ENCODE measurements around the gene LRRC4C.
"Not testable (repeated sequence)": the region's sequence is repeated elsewhere in the genome, so short reads cannot be mapped to it uniquely, and the experiment has no call there.

The LRRC4C gene

DNA sequence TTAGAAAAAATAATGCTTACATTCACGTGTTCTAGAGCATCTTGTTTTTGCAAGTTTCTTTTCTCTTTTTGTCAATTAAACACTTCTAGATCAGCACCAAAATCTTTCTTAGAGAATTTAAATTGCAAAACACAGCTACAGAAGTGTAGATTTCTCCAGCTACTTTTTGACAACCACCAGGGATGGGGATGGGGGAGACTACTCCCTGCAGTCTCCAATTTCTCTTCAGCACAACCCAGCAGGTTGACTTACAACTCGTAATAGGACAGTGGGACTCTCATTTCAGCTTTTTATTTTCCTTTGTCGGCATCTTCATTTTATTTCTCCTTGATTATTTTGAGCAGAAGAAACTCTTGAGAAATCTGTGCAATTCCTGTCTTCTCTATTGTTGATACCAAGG, 441.2 kb downstream of the LRRC4C start:
- DNase-seq (ENCODE audit: low read depth) = no peak

GRCh38 chr11:41010361-41011050, 448.9 kb downstream of the LRRC4C start:
- DNase-seq (ENCODE audit: low read depth) = no peak

- no peak for DNase-seq (ENCODE audit: low read depth)
These were observed 453.5 kb downstream of the LRRC4C start for GRCh38 chr11:41005986-41006385.

DNA sequence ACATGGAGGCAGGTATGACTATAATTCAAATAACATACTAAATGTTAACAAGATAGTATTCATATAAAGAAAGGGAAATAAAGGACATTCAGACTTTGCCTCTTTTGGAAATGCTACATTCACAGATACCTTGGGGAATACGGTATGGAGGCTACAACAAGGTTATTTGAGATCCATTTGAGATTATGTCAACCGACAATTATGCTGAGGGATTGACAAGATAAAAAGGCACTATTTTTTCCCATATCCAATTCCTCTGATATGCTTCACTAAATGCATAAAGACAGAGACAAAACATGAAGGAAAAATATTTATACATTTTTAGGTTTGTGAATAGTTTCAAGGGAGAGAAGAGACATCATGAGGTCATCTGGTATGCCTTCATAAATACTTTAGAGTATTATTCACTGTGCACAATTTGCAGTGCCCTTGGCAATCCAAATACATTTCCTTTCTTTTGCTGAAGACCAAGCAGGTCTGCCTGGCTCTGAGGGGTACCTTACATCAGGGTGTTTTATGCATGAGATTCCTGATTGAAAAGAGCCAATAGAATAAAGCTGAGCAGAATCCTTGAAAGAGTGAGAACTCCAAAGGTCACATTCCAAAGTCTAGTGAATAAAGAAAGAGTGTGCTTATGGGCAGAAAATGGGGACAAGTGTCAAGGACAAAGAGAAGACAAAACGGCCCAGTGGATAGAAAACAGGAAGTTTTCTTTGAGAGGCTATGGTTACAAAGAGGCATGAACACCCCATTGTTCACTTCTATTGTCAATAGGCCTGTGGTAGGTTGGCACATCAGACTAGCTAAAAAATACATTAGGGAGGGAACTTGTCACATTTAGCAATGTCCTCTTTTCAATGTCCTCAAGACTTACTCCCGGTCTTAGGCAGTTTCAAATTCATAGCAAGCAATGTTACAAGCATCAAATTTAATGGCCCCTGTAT, 455.8 kb downstream of the LRRC4C start:
- DNase-seq (ENCODE audit: low read depth) = no peak

- no peak for DNase-seq (ENCODE audit: low read depth)
These were observed 460.5 kb downstream of the LRRC4C start for GRCh38 chr11:40998920-40999319.

GRCh38 chr11:40987776-40988435, 471.5 kb downstream of the LRRC4C start:
- DNase-seq (ENCODE audit: low read depth) = no peak

GRCh38 chr11:40986320-40986719, 473.1 kb downstream of the LRRC4C start:
- DNase-seq (ENCODE audit: low read depth) = no peak

DNA sequence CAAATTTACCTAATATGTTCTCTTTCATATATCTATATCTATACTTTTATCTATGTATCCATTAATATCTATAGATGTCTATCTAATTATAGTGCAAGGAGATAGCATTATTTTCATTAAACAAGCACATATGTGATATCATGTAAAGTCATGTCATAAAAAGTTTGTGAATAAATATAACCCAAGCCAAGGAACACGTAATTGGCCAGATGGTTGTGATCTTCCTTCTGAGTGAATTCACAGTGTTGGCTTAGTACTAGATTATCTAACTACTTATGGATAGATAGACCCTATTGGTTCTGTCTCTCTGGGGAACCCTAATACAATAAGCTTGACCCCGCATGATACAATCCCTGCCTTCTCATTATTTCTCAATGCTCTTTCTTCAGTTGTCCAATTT, 484.4 kb downstream of the LRRC4C start:
- DNase-seq (ENCODE audit: low read depth) = no peak

GRCh38 chr11:40974186-40974795, 485.2 kb downstream of the LRRC4C start:
- no peak for DNase-seq (ENCODE audit: low read depth)

DNA sequence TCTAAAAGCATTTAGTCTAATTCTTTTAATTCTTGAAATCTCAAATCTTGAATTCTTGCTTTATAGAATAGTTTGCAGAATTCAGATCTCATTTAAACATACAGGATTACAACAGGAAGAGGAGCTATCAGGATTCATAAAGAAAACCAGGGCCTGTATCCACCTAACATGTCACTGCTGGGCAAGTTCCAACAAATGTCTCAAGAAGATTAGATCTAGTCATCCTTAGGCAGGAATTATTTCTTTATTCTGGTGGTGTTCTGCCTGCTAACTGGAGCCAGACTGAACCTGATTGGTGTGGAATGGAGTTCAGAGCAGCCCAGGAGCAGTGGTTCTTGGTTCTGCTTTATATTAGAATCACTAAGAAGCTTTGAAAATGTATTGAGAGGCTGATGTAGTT, 500.7 kb downstream of the LRRC4C start:
- no peak for DNase-seq (ENCODE audit: low read depth)

- DNase-seq (ENCODE audit: low read depth) = no peak
These were observed 507.0 kb downstream of the LRRC4C start for GRCh38 chr11:40952479-40952878.

DNA sequence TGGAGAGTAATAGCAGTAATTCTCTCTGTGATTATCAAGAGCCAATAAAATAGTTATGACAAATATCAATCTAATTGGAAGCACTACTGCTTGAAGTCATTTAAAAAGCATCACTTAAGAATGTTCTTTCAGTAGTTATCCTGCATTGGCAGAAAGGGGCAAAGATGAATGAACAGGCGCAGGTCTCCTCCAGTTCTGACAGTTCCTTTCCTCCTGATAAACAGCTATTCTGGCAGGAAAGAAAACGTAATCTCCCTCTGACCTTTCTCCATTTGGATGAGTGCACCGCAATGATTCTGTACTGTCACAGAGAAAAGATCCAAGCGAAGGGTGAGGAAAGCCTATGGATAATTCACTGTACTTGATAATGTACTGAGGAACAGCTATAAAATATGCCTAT, 521.5 kb downstream of the LRRC4C start:
- DNase-seq (ENCODE audit: low read depth) = no peak

GRCh38 chr11:40924915-40925314, 534.5 kb downstream of the LRRC4C start:
- no peak for DNase-seq (ENCODE audit: low read depth)

DNA sequence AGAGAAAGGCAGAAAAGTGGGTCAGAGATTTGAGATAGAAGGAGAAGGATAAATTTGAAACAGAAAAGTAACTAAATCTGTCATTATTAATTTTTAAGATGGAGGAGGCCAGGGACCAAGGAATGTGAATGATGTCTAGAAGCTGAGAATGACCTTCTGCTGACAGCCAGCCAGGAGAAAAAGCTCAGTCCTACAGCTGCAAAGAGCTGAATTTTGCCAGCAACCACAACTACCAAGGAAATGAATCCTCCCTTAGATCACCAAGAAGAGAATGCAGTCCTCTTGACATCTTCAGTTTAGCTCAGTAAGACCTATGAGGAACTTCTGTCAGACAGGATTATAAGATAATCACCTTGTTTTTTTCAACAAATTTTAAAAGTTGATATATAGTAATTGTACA, 538.2 kb downstream of the LRRC4C start:
- no peak for DNase-seq (ENCODE audit: low read depth)

DNA sequence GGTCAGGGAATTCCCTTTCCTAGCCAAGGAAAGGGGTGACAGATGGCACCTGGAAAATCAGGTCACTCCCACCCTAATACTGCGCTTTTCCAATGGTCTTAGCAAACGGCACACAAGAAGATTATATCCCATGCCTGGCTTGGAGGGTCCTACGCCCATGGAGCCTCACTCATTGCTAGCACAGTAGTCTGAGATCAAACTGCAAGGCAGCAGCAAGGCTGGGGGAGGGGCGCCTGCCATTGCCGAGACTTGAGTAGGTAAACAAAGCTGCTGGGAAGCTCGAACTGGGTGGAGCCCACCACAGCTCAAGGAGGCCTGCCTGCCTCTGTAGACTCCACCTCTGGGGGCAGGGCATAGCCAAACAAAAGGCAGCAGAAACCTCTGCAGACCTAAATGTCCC, 548.7 kb downstream of the LRRC4C start:
- not testable (repeated sequence) for DNase-seq (ENCODE audit: low read depth)

- DNase-seq (ENCODE audit: low read depth) = no peak
These were observed 565.0 kb downstream of the LRRC4C start for GRCh38 chr11:40894501-40894900.

GRCh38 chr11:40885250-40885954, 574.0 kb downstream of the LRRC4C start:
- no peak for DNase-seq (ENCODE audit: low read depth)

GRCh38 chr11:40882301-40882700, 577.2 kb downstream of the LRRC4C start:
- no peak for DNase-seq (ENCODE audit: low read depth)

- no peak for DNase-seq (ENCODE audit: low read depth)
These were observed 579.5 kb downstream of the LRRC4C start for GRCh38 chr11:40879911-40880310.

DNA sequence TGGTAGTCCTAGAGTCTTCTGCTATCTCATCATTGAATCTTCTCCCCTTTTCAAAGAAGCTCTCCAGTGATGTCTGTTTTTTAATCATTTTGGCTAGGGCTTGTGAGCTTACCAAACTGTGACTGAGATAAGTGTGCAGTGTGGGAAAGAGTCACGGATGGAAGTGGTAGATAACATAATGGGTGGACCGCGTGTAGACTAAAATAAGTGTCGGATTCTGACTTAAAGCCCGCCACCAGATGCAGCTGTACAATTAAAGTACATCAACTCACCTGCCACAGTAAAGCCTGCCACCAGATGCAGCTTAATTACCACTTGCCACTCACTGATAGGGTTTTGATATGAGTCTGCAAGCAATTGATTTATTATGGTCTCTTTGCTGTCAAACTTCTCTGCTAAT, 581.5 kb downstream of the LRRC4C start:
- DNase-seq (ENCODE audit: low read depth) = no peak

GRCh38 chr11:40877256-40877655, 582.2 kb downstream of the LRRC4C start:
- no peak for DNase-seq (ENCODE audit: low read depth)
